Endothelial cell of umbilical vein (primary cell): ENCODE data around the gene AKT1. TPM values are rescaled to one million over a fixed set of nuclear protein-coding genes. Genes with fewer than 3 reads are reported as not detected.

Experiments used
- BruUV-seq: library from RNA; stranded (reverse); fragments of 400-500 nt; replicated peaks from 2 replicates; lab custom pipeline; 2021; lab: Mats Ljungman, UMichigan
- CTCF ChIA-PET: fragments of 300-600, 350-600 bp; sonication (Branson Sonifier 250); formaldehyde crosslinking; loops from one replicate; lab custom pipeline; 2021; ENCODE audit warnings: antibody characterized with exemption, inconsistent platforms; lab: Charles Lee
- POLR2A ChIA-PET: fragments of 300-600, 350-600 bp; sonication (Branson Sonifier 250); formaldehyde crosslinking; loops from one replicate; lab custom pipeline; 2021; ENCODE audit warnings: antibody characterized with exemption, inconsistent platforms; lab: Charles Lee
- DNase-seq: peaks from one replicate; pipeline ENCODE4 v3.0.0-alpha.2; 2011; ENCODE audit warnings: low read depth, low spot score
- FAIRE-seq: peaks from 2 replicates; lab custom pipeline; 2011; peaks lifted over from hg19 to GRCh38; lab: Jason Lieb, UNC
- H2AFZ ChIP-seq: 2 replicates; pipeline ENCODE4 v1.6.0; 2012; ENCODE audit warnings: low read depth, low read length, control low read depth, inconsistent platforms
- H3K27ac ChIP-seq: 2 replicates; pipeline ENCODE4 v1.5.1; 2011; ENCODE audit warnings: low read depth, mild to moderate bottlenecking, control low read depth, low read length, moderate library complexity; ENCODE audit not compliant: insufficient read depth
- H3K27me3 ChIP-seq, 2 experiments: 2 replicates each; pipeline versions ENCODE4 v1.6.0 to v1.6.1; 2011; ENCODE audit warnings: low read length in 2 of 2, mixed read lengths in 1 of 2; ENCODE audit not compliant: control insufficient read depth in 2 of 2, insufficient read depth in 2 of 2
- H3K36me3 ChIP-seq, 2 experiments: 2 replicates in 1 of 2; 3 replicates in 1 of 2; pipeline ENCODE4 v1.5.1; 2011; ENCODE audit warnings: low read length in 2 of 2, mild to moderate bottlenecking in 1 of 2, moderate library complexity in 1 of 2; ENCODE audit not compliant: control insufficient read depth in 2 of 2, insufficient read depth in 2 of 2; ENCODE audit errors: extremely low read depth in 1 of 2
- H3K4me1 ChIP-seq: 3 replicates; pipeline ENCODE4 v1.5.1; 2011; ENCODE audit warnings: mild to moderate bottlenecking, low read length; ENCODE audit not compliant: control insufficient read depth, insufficient read depth; ENCODE audit errors: extremely low read depth
- H3K4me2 ChIP-seq: 2 replicates; pipeline ENCODE4 v1.6.1; 2011; ENCODE audit warnings: low read length, control low read depth, mixed read lengths; ENCODE audit not compliant: insufficient read depth
- H3K4me3 ChIP-seq, 3 experiments: fragments of 200-600 bp in 1 of 3; sonication (generic), shearing (Covaris generic) in 1 of 3; replicated peaks in 1 of 3; 2 replicates each; pipeline ENCODE4 v1.5.1; 2011 to 2016; ENCODE audit warnings: control low read depth in 3 of 3, low read length in 3 of 3, mild to moderate bottlenecking in 2 of 3, inconsistent platforms in 1 of 3, low read depth in 1 of 3, moderate library complexity in 1 of 3; ENCODE audit not compliant: insufficient read depth in 1 of 3
- H3K79me2 ChIP-seq: 2 replicates; pipeline ENCODE4 v1.6.0; 2012; ENCODE audit warnings: low read length, inconsistent platforms; ENCODE audit not compliant: control insufficient read depth, insufficient read depth
- H3K9ac ChIP-seq: replicated peaks from 2 replicates; pipeline ENCODE3; 2011; ENCODE audit warnings: low read length, control low read depth; ENCODE audit not compliant: insufficient read depth; ENCODE audit errors: extremely low read depth
- H3K9me1 ChIP-seq: replicated peaks from 3 replicates; pipeline ENCODE4 v1.6.0; 2011; ENCODE audit warnings: mild to moderate bottlenecking, low read length; ENCODE audit not compliant: control insufficient read depth, insufficient read depth; ENCODE audit errors: extremely low read depth
- H3K9me3 ChIP-seq: replicated peaks from 2 replicates; pipeline ENCODE4 v1.5.1; 2012; ENCODE audit warnings: low read length, inconsistent platforms; ENCODE audit not compliant: control insufficient read depth, insufficient read depth
- H4K20me1 ChIP-seq: replicated peaks from 2 replicates; pipeline ENCODE3; 2011; ENCODE audit warnings: mild to moderate bottlenecking, low read length; ENCODE audit not compliant: control insufficient read depth, insufficient read depth; ENCODE audit errors: extremely low read depth
- CTCF ChIP-seq, 2 donors: IDR thresholded peaks; 1 replicate in 1 of 2; 2 replicates in 1 of 2; pipeline ENCODE4 v1.5.1; 2011; ENCODE audit warnings: low read length in 2 of 2, mild to moderate bottlenecking in 2 of 2, moderate library complexity in 2 of 2, control low read depth in 1 of 2, inconsistent platforms in 1 of 2, low read depth in 1 of 2; ENCODE audit not compliant: insufficient read depth in 1 of 2; ENCODE audit errors: extremely low read depth in 1 of 2
- EZH2 ChIP-seq: IDR thresholded peaks from 2 replicates; pipeline ENCODE4 v1.6.1; 2012; ENCODE audit warnings: borderline replicate concordance, low read depth, mild to moderate bottlenecking, moderate library complexity, low read length, inconsistent platforms; ENCODE audit not compliant: severe bottlenecking
- FOS ChIP-seq: IDR thresholded peaks from 2 replicates; pipeline ENCODE4 v1.6.1; 2011; ENCODE audit warnings: mild to moderate bottlenecking, low read length, moderate library complexity, borderline replicate concordance; ENCODE audit not compliant: insufficient read depth
- GATA2 ChIP-seq: IDR thresholded peaks from 2 replicates; pipeline ENCODE4 v1.7.0; 2011; ENCODE audit warnings: low read depth, mild to moderate bottlenecking, moderate library complexity, mixed read lengths, low read length; ENCODE audit not compliant: insufficient read length, insufficient read depth
- JUN ChIP-seq: IDR thresholded peaks from 2 replicates; pipeline ENCODE4 v1.6.1; 2011; ENCODE audit warnings: borderline replicate concordance, low read depth; ENCODE audit not compliant: insufficient read length, insufficient read depth
- MAX ChIP-seq: IDR thresholded peaks from 2 replicates; pipeline ENCODE4 v1.6.1; 2011; ENCODE audit not compliant: insufficient read depth, insufficient read length
- MYC ChIP-seq: IDR thresholded peaks from one replicate; pipeline ENCODE4 v1.6.1; 2011; ENCODE audit warnings: mild to moderate bottlenecking, low read depth, low read length
- POLR2A ChIP-seq: IDR thresholded peaks from 2 replicates; pipeline ENCODE4 v1.6.1; 2012; ENCODE audit warnings: low read depth, mild to moderate bottlenecking, control low read depth, low read length
- POLR2AphosphoS5 ChIP-seq: IDR thresholded peaks from 2 replicates; pipeline ENCODE4 v1.6.1; 2012; ENCODE audit warnings: low read depth, mild to moderate bottlenecking, control low read depth, low read length, moderate library complexity; ENCODE audit not compliant: insufficient read depth
- dilution Hi-C: fragments of 300-500 bp; cut with MboI; formaldehyde crosslinking; loops from one replicate; pipeline ENCODE4 v1.15.0; 2019; ENCODE audit warnings: low sequenced_read_pairs; ENCODE audit not compliant: extremely low pct_ligation_motif_present
- intact Hi-C: fragments of 100-400 bp; cut with micrococcal nuclease; formaldehyde crosslinking; loops from one replicate; pipeline ENCODE4 v1.10.0; 2022
- polyA plus RNA-seq, 4 experiments: library from polyadenylated mRNA; depleted of rRNA in 3 of 4; stranded (reverse) in 3 of 4; unstranded in 1 of 4; fragments of >200 nt; gene quantifications; 2 replicates each; pipeline versions ENCODE4 v1.2.1 to v1.2.3, GENCODE V29; 2011 to 2012; ENCODE audit warnings: missing spikeins in 1 of 4
- total RNA-seq: library from RNA; stranded (reverse); gene quantifications from 2 replicates; pipeline ENCODE4 v1.2.3, GENCODE V29; 2021

The AKT1 gene
- total and polyA plus RNA-seq, 2 donors (not counting 3 experiments of a cell fraction or from before 2014, with no cell fraction given): 177 to 191 TPM

DNA sequence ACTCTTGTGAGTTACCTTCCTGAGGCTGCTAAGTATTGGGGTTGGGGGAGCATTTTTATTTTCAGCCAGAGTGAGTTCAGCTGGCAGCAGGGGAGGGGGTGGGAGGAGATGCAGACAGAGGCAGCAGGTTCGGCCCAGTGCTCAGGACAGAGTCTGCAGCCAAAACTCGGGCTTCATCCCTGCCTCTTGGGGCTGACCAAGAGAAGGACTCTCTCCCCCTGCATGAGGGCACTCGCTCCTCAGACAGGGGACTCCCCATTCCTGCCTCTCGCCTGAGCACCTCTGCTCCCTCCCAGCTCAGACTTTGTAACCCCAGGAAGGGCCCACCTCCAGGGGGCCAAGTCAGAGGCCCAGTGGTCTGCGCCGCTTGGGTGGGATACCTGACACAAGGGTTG lies 1.1 kb upstream of the AKT1 start:
- peaks cover 0 to 4% of the 10 kb centered on the region in 2 experiments for H3K36me3 ChIP-seq
- H3K9me1 ChIP-seq: no peaks in the 10 kb centered on the region
- intact Hi-C loops (no loop called here), dilution Hi-C loops (no loop called here)
- H3K4me3 ChIP-seq: no peak overlapping the region
- H3K9me3 ChIP-seq: no peaks in the 10 kb centered on the region
- no peak overlapping the region for H3K27ac ChIP-seq
- no peaks in the 10 kb centered on the region for H4K20me1 ChIP-seq
- FAIRE-seq (no peak), DNase-seq (no peak)
- no peak overlapping the region for H3K9ac ChIP-seq
- peaks cover 33% of the 10 kb centered on the region for H3K79me2 ChIP-seq
- peaks cover 14% of the 10 kb centered on the region for H3K4me1 ChIP-seq
- POLR2A ChIA-PET: no interaction called here
- H2AFZ ChIP-seq: no peak overlapping the region
- H3K4me2 ChIP-seq: no peak overlapping the region
- CTCF ChIA-PET: interaction anchor here (1.2 kb wide), 1 partner anchor 29 kb away, joined by 3 read pairs; no protein-coding TSS in a partner anchor
- TF ChIP-seq POLR2AphosphoS5: no peak
- no peak for TF ChIP-seq GATA2
- no peak for TF ChIP-seq EZH2
- TF ChIP-seq JUN: no peak
- TF ChIP-seq FOS: no peak
- no peak for TF ChIP-seq POLR2A
- no peak for TF ChIP-seq MAX
- no peak for TF ChIP-seq CTCF (IDR thresholded peaks at IDR 0.05; ENCODE audit: extremely low read depth in 1 of 2, insufficient read depth in 1 of 2, low read depth in 1 of 2, low read length in 2 of 2)
- TF ChIP-seq MYC: no peak
- BruUV-seq: no TSS peak
- H3K27me3 ChIP-seq: no peaks in the 10 kb centered on the region
